Measurements from ENCODE around the gene HOXA6.

Gene HOXA6

GRCh38 chr7:27131390-27131819 lies 16.2 kb downstream of the HOXA6 start:
- H3K4me3 ChIP-seq (ENCODE audit: low read depth in 1 of 2, low read length in 1 of 2), result peak overlapping the region; percentile 66 to 81
- H3K27me3 ChIP-seq, result peaks cover 63% of the 10 kb centered on the region
- H3K36me3 ChIP-seq, result no peaks in the 10 kb centered on the region
- H3K27ac ChIP-seq, result peak overlapping the region; percentile 77
- peaks cover 25 to 31% of the 10 kb centered on the region in 2 experiments for H3K4me1 ChIP-seq (ENCODE audit: control insufficient read depth in 1 of 2, insufficient read depth in 1 of 2, low read depth in 1 of 2, low read length in 1 of 2)
- H3K9me3 ChIP-seq, result no peaks in the 10 kb centered on the region
- TF ChIP-seq CTCF (IDR thresholded peaks at IDR 0.05), result no peak

- H3K27me3 ChIP-seq, result peaks cover 63% of the 10 kb centered on the region
- no peaks in the 10 kb centered on the region for H3K9me3 ChIP-seq
- H3K27ac ChIP-seq, result peak within 1 kb of the TSS; percentile 77
- peaks cover 25 to 28% of the 10 kb centered on the region in 2 experiments for H3K4me1 ChIP-seq (ENCODE audit: control insufficient read depth in 1 of 2, insufficient read depth in 1 of 2, low read depth in 1 of 2, low read length in 1 of 2)
- TF ChIP-seq CTCF (IDR thresholded peaks at IDR 0.05), result peak; percentile 10
- peak within 1 kb of the TSS; percentile 66 to 81 for H3K4me3 ChIP-seq (ENCODE audit: low read depth in 1 of 2, low read length in 1 of 2)
- H3K36me3 ChIP-seq, result no peaks in the 10 kb centered on the region
These were observed 16.8 kb downstream of the HOXA6 start, which contains the start of gene HOXA4 for GRCh38 chr7:27130540-27131389. Gene HOXA4, minus strand, starts transcription at chr7:27130757. Its CDS starts 24 bp downstream, at chr7:27130733.

GRCh38 chr7:27129729-27130539 lies 17.6 kb downstream of the HOXA6 start:
- peaks cover 17 to 20% of the 10 kb centered on the region in 2 experiments for H3K4me1 ChIP-seq (ENCODE audit: control insufficient read depth in 1 of 2, insufficient read depth in 1 of 2, low read depth in 1 of 2, low read length in 1 of 2)
- H3K9me3 ChIP-seq, result no peaks in the 10 kb centered on the region
- H3K27ac ChIP-seq, result peak overlapping the region; percentile 77
- peak overlapping the region; percentile 66 to 81 for H3K4me3 ChIP-seq (ENCODE audit: low read depth in 1 of 2, low read length in 1 of 2)
- peaks cover 62% of the 10 kb centered on the region for H3K27me3 ChIP-seq
- H3K36me3 ChIP-seq, result no peaks in the 10 kb centered on the region
- TF ChIP-seq CTCF (IDR thresholded peaks at IDR 0.05), result no peak

- peaks cover 64% of the 10 kb centered on the region for H3K27me3 ChIP-seq
These were observed 18.5 kb downstream of the HOXA6 start for GRCh38 chr7:27128776-27129728.

More at GRCh38 chr7:27128776-27129728, 18.5 kb downstream of the HOXA6 start:
- Histone ChIP-seq H3K4me3 (ENCODE audit: low read depth in 1 of 2, low read length in 1 of 2) (no peak overlapping the region), H3K9me3 (no peaks in the 10 kb centered on the region), H3K27ac (no peak overlapping the region), H3K36me3 (no peaks in the 10 kb centered on the region), H3K4me1 (ENCODE audit: control insufficient read depth in 1 of 2, insufficient read depth in 1 of 2, low read depth in 1 of 2, low read length in 1 of 2) (peaks cover 9 to 11% of the 10 kb centered on the region in 2 experiments)
- TF ChIP-seq CTCF (IDR thresholded peaks at IDR 0.05), result no peak
